Activated CD8-positive, alpha-beta T cell treated with anti-CD3 and anti-CD28 coated beads for 36 hours (primary cell): ENCODE measurements around the gene EEF1A2. TPM values are rescaled to one million over a fixed set of nuclear protein-coding genes. Genes with fewer than 3 reads are reported as not detected.
"Not testable (repeated sequence)": the region's sequence is repeated elsewhere in the genome, so short reads cannot be mapped to it uniquely, and the experiment has no call there.

ENCODE experiments used
- ATAC-seq: fragments of 200-7000 bp; cut with Tn5 transposase; one replicate; pipeline ENCODE4 v1.10.0; 2021; ENCODE audit warnings: mild to moderate bottlenecking, moderate library complexity
- CTCF ChIA-PET: fragments of 350-600 bp; sonication (Branson Sonifier 250); formaldehyde crosslinking; loops from one replicate; lab custom pipeline; 2021; ENCODE audit warnings: antibody characterized with exemption; lab: Charles Lee
- POLR2A ChIA-PET: fragments of 350-600 bp; sonication (Branson Sonifier 250); formaldehyde crosslinking; loops from one replicate; lab custom pipeline; 2021; ENCODE audit warnings: antibody characterized with exemption; lab: Charles Lee
- DNase-seq: peaks from one replicate; pipeline ENCODE4 v3.0.0-alpha.2; 2020
- H3K27ac Mint-ChIP-seq: one replicate; pipeline ENCODE4 v1.8.0; 2021; ENCODE audit warnings: mild to moderate bottlenecking, mixed read lengths
- H3K27me3 Mint-ChIP-seq: one replicate; pipeline ENCODE4 v1.8.0; 2021; ENCODE audit warnings: mixed read lengths
- H3K36me3 Mint-ChIP-seq: one replicate; pipeline ENCODE4 v1.8.0; 2021; ENCODE audit warnings: low read depth, mixed read lengths
- H3K4me1 Mint-ChIP-seq: one replicate; pipeline ENCODE4 v1.8.0; 2021; ENCODE audit warnings: low read depth, mixed read lengths
- H3K4me3 Mint-ChIP-seq: one replicate; pipeline ENCODE4 v1.8.0; 2021; ENCODE audit warnings: mild to moderate bottlenecking, moderate library complexity, mixed read lengths
- H3K9me3 Mint-ChIP-seq: one replicate; pipeline ENCODE4 v1.8.0; 2021; ENCODE audit warnings: mixed read lengths
- CTCF ChIP-seq: fragments of 200-600 bp; IDR thresholded peaks from one replicate; pipeline ENCODE4 v1.8.0; 2022; ENCODE audit warnings: antibody characterized with exemption, mild to moderate bottlenecking
- intact Hi-C: fragments of 100-400 bp; cut with micrococcal nuclease; formaldehyde crosslinking; loops from one replicate; pipeline ENCODE4 v1.10.0; 2022
- total RNA-seq, 2 experiments: library from RNA; stranded (reverse); gene quantifications; one replicate each; pipeline ENCODE4 v1.2.3, GENCODE V29; 2021

EEF1A2 gene
- total RNA-seq, 2 experiments from 2014 or later = 1.4 to 2.2 TPM

GRCh38 chr20:63482021-63482587, 16.8 kb downstream of the EEF1A2 start:
- TF ChIP-seq CTCF = no peak
- Mint-ChIP-seq H3K27me3 (peaks cover 40% of the 10 kb centered on the region), H3K4me3 (no peak overlapping the region), H3K4me1 (no peaks in the 10 kb centered on the region), H3K9me3 (no peaks in the 10 kb centered on the region), H3K27ac (no peak overlapping the region), H3K36me3 (no peaks in the 10 kb centered on the region)
- DNase-seq (no peak), ATAC-seq (no peak)
- ChIA-PET POLR2A (interaction anchor here (0.8 kb wide), 1 partner anchor 96 kb away, joined by 3 read pairs; no protein-coding TSS in a partner anchor), CTCF (no interaction called here)
- intact Hi-C loops = no loop called here

GRCh38 chr20:63481503-63481902, 17.4 kb downstream of the EEF1A2 start:
- H3K27ac Mint-ChIP-seq = no peak overlapping the region
- peaks cover 44% of the 10 kb centered on the region for H3K27me3 Mint-ChIP-seq
- ATAC-seq (no peak), DNase-seq (no peak)
- no peak for TF ChIP-seq CTCF
- ChIA-PET POLR2A (interaction anchor here (0.8 kb wide), 1 partner anchor 97 kb away, joined by 3 read pairs; no protein-coding TSS in a partner anchor), CTCF (no interaction called here)
- intact Hi-C loops = no loop called here
- no peaks in the 10 kb centered on the region for H3K36me3 Mint-ChIP-seq
- no peak overlapping the region for H3K4me3 Mint-ChIP-seq
- no peaks in the 10 kb centered on the region for H3K9me3 Mint-ChIP-seq
- H3K4me1 Mint-ChIP-seq = no peaks in the 10 kb centered on the region

- H3K36me3 Mint-ChIP-seq, H3K27ac Mint-ChIP-seq, intact Hi-C loops, POLR2A ChIA-PET, H3K4me3 Mint-ChIP-seq, DNase-seq, H3K9me3 Mint-ChIP-seq, H3K4me1 Mint-ChIP-seq, ATAC-seq: not testable (repeated sequence)
- CTCF ChIA-PET = interaction anchor here (1.0 kb wide), 1 partner anchor 98 kb away, joined by 3 read pairs; no protein-coding TSS in a partner anchor
- H3K27me3 Mint-ChIP-seq = peaks cover 45% of the 10 kb centered on the region
Observed at GRCh38 chr20:63479695-63480419, 19.0 kb downstream of the EEF1A2 start.

GRCh38 chr20:63478346-63479302, 20.3 kb downstream of the EEF1A2 start:
- H3K27me3 Mint-ChIP-seq = peaks cover 51% of the 10 kb centered on the region
- intact Hi-C loops = no loop called here
- no peak for ATAC-seq
- no peak for TF ChIP-seq CTCF
- no peak for DNase-seq
- no peaks in the 10 kb centered on the region for H3K36me3 Mint-ChIP-seq
- H3K4me3 Mint-ChIP-seq = no peak overlapping the region
- peaks cover 8% of the 10 kb centered on the region for H3K4me1 Mint-ChIP-seq
- ChIA-PET POLR2A (no interaction called here), CTCF (interaction anchor here (1.3 kb wide), 1 partner anchor 18 kb away, joined by 3 read pairs; no protein-coding TSS in a partner anchor)
- no peaks in the 10 kb centered on the region for H3K9me3 Mint-ChIP-seq
- H3K27ac Mint-ChIP-seq = no peak overlapping the region

GRCh38 chr20:63477944-63478343, 20.9 kb downstream of the EEF1A2 start:
- intact Hi-C loops = no loop called here
- Mint-ChIP-seq H3K4me3 (no peak overlapping the region), H3K4me1 (peaks cover 8% of the 10 kb centered on the region), H3K9me3 (no peaks in the 10 kb centered on the region), H3K27me3 (peaks cover 55% of the 10 kb centered on the region), H3K36me3 (no peaks in the 10 kb centered on the region), H3K27ac (no peak overlapping the region)
- ChIA-PET CTCF (interaction anchor here (1.3 kb wide), 1 partner anchor 18 kb away, joined by 3 read pairs; no protein-coding TSS in a partner anchor), POLR2A (no interaction called here)
- no peak for DNase-seq
- ATAC-seq = no peak
- TF ChIP-seq CTCF = no peak
